Endometrial microvascular endothelial cells (primary cell): Measurements from ENCODE around the gene NLK. TPM values are rescaled to one million over a fixed set of nuclear protein-coding genes. Genes with fewer than 3 reads are reported as not detected.
"Not testable (repeated sequence)": the region's sequence is repeated elsewhere in the genome, so short reads cannot be mapped to it uniquely, and the experiment has no call there.

Experiments
- in situ Hi-C: cut with HindIII; loops from 2 replicates; pipeline ENCODE4 v1.10.0; 2017; ENCODE audit warnings: low sequenced_read_pairs, low pct_unique_long_range_greater_than_20kb; ENCODE audit errors: inconsistent ontology term
- total RNA-seq: library from RNA; depleted of rRNA; stranded (reverse); fragments of >200 nt; gene quantifications from one replicate; pipeline ENCODE4 v1.2.3, GENCODE V29; 2015; ENCODE audit errors: inconsistent ontology term

The NLK gene
- total RNA-seq, 1 donor from 2014 or later: 28.0 TPM

- in situ Hi-C loops: no loop called here
Measured at GRCh38 chr17:28057731-28058246, 15.3 kb downstream of the NLK start.

- in situ Hi-C loops: no loop called here
Measured at GRCh38 chr17:28059675-28060074, 17.2 kb downstream of the NLK start.

GRCh38 chr17:28065706-28066105, 23.2 kb downstream of the NLK start:
- in situ Hi-C loops: no loop called here

- in situ Hi-C loops: no loop called here
Measured at GRCh38 chr17:28069061-28069460, 26.6 kb downstream of the NLK start.

GRCh38 chr17:28071179-28071578, 28.7 kb downstream of the NLK start:
- in situ Hi-C loops: no loop called here

- in situ Hi-C loops: no loop called here
Measured at GRCh38 chr17:28071891-28072606, 29.6 kb downstream of the NLK start.

GRCh38 chr17:28072936-28073533, 30.6 kb downstream of the NLK start:
- in situ Hi-C loops: no loop called here

GRCh38 chr17:28074010-28074409, 31.5 kb downstream of the NLK start:
- in situ Hi-C loops: no loop called here

GRCh38 chr17:28076144-28076543, 33.7 kb downstream of the NLK start:
- in situ Hi-C loops: no loop called here

- in situ Hi-C loops: not testable (repeated sequence)
Measured at GRCh38 chr17:28077140-28077539, 34.7 kb downstream of the NLK start.

- in situ Hi-C loops: no loop called here
Measured at GRCh38 chr17:28078341-28079229, 36.1 kb downstream of the NLK start.

- in situ Hi-C loops: no loop called here
Measured at GRCh38 chr17:28081467-28081866, 39.0 kb downstream of the NLK start.

- in situ Hi-C loops: no loop called here
Measured at GRCh38 chr17:28085766-28086165, 43.3 kb downstream of the NLK start.

GRCh38 chr17:28086519-28086918, 44.0 kb downstream of the NLK start:
- in situ Hi-C loops: no loop called here

GRCh38 chr17:28087743-28088142, 45.3 kb downstream of the NLK start:
- in situ Hi-C loops: no loop called here

GRCh38 chr17:28090551-28090950, 48.1 kb downstream of the NLK start:
- in situ Hi-C loops: no loop called here

- in situ Hi-C loops: no loop called here
Measured at GRCh38 chr17:28092088-28092487, 49.6 kb downstream of the NLK start.

GRCh38 chr17:28093999-28094716, 51.7 kb downstream of the NLK start:
- in situ Hi-C loops: no loop called here

- in situ Hi-C loops: no loop called here
Measured at GRCh38 chr17:28096756-28097155, 54.3 kb downstream of the NLK start.
